ENCODE measurements around the gene CXCL1. TPM values are rescaled to one million over a fixed set of nuclear protein-coding genes. Genes with fewer than 3 reads are reported as not detected.

CXCL1 gene
- 69.7 and 261 TPM in 2 replicates for total RNA-seq

DNA sequence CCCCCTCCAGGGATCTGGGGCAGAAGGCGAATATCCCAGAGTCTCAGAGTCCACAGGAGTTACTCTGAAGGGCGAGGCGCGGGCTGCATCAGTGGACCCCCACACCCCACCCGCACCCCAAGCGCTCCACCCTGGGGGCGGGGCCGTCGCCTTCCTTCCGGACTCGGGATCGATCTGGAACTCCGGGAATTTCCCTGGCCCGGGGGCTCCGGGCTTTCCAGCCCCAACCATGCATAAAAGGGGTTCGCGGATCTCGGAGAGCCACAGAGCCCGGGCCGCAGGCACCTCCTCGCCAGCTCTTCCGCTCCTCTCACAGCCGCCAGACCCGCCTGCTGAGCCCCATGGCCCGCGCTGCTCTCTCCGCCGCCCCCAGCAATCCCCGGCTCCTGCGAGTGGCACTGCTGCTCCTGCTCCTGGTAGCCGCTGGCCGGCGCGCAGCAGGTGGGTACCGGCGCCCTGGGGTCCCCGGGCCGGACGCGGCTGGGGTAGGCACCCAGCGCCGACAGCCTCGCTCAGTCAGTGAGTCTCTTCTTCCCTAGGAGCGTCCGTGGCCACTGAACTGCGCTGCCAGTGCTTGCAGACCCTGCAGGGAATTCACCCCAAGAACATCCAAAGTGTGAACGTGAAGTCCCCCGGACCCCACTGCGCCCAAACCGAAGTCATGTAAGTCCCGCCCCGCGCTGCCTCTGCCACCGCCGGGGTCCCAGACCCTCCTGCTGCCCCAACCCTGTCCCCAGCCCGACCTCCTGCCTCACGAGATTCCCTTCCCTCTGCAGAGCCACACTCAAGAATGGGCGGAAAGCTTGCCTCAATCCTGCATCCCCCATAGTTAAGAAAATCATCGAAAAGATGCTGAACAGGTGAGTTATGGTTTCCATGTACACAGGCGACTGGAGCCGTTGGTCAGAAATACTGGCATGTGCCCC, at the start of gene CXCL1:
Gene CXCL1 (plus strand): TSS at position 264 of the 926 bp plus-strand sequence. CDS start 78 bp downstream, at position 342.

DNA sequence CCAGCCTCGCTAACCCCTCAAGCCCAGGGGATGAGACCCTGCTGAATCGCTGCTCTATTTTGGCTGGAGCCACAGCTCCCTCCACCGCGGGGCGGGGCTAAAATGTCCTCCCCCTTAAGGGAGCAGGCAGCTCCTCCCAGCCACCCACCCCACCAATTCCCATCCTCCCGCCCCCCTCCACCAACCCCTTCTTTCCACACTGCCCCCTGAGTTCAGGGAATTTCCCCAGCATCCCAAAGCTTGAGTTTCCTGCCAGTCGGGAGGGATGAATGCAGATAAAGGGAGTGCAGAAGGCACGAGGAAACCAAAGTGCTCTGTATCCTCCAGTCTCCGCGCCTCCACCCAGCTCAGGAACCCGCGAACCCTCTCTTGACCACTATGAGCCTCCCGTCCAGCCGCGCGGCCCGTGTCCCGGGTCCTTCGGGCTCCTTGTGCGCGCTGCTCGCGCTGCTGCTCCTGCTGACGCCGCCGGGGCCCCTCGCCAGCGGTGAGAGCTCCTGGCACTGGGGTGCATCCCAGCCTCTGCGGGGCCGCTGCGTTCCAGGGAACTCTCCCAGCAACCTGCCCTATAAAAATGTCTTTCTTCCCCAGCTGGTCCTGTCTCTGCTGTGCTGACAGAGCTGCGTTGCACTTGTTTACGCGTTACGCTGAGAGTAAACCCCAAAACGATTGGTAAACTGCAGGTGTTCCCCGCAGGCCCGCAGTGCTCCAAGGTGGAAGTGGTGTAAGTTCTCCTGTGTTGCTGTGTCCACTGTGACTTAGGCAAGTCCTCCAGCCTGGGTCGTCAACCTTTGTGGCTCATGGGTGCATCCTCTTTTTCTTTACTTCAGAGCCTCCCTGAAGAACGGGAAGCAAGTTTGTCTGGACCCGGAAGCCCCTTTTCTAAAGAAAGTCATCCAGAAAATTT, 32.6 kb upstream of the CXCL1 start, which contains the start of gene CXCL6:
Gene CXCL6 (plus strand): TSS at position 306 of the 907 bp plus-strand sequence. CDS start 73 bp downstream, at position 379.

DNA sequence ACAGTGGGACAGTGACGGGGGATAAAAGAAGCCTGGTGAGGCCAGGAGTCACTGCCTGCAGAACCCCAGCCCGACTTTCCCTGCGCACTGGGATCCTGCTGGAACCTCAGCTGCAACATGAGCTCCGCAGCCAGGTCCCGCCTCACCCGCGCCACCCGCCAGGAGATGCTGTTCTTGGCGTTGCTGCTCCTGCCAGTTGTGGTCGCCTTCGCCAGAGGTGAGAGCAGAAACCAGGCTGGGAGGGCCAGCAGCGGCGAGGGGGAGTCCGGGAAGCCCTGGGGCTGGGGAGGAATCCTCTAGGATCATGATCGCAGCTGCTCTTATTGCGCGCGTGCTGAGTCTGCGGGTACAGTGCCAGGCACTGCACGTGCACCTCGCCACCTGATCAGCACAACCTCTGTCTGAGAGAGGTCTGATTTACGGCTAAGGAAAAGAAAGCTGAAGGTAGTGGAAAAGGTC, 15.9 kb upstream of the CXCL1 start, which contains the start of gene PF4V1:
Gene PF4V1 (plus strand): TSS at position 51 of the 459 bp plus-strand sequence. CDS start 67 bp downstream, at position 118.

Other genes starting within 250 kb of the CXCL1 start
- 0.05 TPM in 1 of 2 replicates, not detected in the other for gene RASSF6, start 249.0 kb upstream of the CXCL1 start, total RNA-seq
- 187 and 306 TPM in 2 replicates for gene CXCL8, start 128.8 kb upstream of the CXCL1 start, total RNA-seq
- gene CXCL6, start 32.7 kb upstream of the CXCL1 start, total RNA-seq: 47.2 and 149 TPM in 2 replicates
- 0.78 and 9.2 TPM in 2 replicates for gene PF4V1, start 16.1 kb upstream of the CXCL1 start, total RNA-seq
- gene PF4, start 112.6 kb downstream of the CXCL1 start, total RNA-seq: not detected in 2 replicates
- gene PPBP, start 118.8 kb downstream of the CXCL1 start, total RNA-seq: not detected in 2 replicates
- 9.1 and 17.2 TPM in 2 replicates for gene CXCL5, start 129.3 kb downstream of the CXCL1 start, total RNA-seq
- gene CXCL3, start 169.3 kb downstream of the CXCL1 start, total RNA-seq: 6.5 and 11.9 TPM in 2 replicates
- gene CXCL2, start 229.8 kb downstream of the CXCL1 start, total RNA-seq: 4.8 and 16.0 TPM in 2 replicates